Measurements from ENCODE around the gene C6orf132. TPM values are rescaled to one million over a fixed set of nuclear protein-coding genes. Genes with fewer than 3 reads are reported as not detected.

Gene C6orf132
- total RNA-seq, 1 donor from 2014 or later = 1.3 TPM

DNA sequence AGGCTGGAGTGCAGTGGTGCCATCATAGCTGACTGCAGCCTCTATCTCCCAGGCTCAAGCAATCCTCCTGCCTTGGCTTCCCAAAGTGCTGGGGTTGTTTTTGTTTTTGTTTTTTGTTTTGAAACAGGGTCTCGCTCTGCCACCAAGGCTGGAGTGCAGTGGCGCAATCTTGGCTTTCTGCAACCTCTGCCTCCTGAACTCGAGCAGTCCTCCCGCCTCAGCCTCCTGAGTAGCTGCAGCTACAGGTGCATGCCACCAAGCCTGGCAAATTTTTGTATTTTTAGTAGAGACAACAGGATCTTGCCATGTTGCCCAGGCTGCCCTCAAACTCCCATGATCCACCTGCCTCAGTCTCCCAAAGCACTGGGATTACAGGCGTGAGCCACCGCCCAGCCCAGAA lies 4.2 kb downstream of the C6orf132 start:
- TF ChIP-seq, protein P1, sequence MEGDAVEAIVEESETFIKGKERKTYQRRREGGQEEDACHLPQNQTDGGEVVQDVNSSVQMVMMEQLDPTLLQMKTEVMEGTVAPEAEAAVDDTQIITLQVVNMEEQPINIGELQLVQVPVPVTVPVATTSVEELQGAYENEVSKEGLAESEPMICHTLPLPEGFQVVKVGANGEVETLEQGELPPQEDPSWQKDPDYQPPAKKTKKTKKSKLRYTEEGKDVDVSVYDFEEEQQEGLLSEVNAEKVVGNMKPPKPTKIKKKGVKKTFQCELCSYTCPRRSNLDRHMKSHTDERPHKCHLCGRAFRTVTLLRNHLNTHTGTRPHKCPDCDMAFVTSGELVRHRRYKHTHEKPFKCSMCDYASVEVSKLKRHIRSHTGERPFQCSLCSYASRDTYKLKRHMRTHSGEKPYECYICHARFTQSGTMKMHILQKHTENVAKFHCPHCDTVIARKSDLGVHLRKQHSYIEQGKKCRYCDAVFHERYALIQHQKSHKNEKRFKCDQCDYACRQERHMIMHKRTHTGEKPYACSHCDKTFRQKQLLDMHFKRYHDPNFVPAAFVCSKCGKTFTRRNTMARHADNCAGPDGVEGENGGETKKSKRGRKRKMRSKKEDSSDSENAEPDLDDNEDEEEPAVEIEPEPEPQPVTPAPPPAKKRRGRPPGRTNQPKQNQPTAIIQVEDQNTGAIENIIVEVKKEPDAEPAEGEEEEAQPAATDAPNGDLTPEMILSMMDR (IDR thresholded peaks at IDR 0.05) = no peak
- H3K27ac ChIP-seq = no peak overlapping the region
- DNase-seq (ENCODE audit: low spot score in 2 of 2) = no peak
- no peaks in the 10 kb centered on the region for H3K9me3 ChIP-seq
- H3K36me3 ChIP-seq = no peaks in the 10 kb centered on the region
- intact Hi-C loops (cut with DNase I) = no loop called here
- H3K4me3 ChIP-seq = no peak overlapping the region
- peaks cover 0 to 8% of the 10 kb centered on the region in 2 donors for H3K4me1 ChIP-seq
- H3K27me3 ChIP-seq = no peaks in the 10 kb centered on the region

DNA sequence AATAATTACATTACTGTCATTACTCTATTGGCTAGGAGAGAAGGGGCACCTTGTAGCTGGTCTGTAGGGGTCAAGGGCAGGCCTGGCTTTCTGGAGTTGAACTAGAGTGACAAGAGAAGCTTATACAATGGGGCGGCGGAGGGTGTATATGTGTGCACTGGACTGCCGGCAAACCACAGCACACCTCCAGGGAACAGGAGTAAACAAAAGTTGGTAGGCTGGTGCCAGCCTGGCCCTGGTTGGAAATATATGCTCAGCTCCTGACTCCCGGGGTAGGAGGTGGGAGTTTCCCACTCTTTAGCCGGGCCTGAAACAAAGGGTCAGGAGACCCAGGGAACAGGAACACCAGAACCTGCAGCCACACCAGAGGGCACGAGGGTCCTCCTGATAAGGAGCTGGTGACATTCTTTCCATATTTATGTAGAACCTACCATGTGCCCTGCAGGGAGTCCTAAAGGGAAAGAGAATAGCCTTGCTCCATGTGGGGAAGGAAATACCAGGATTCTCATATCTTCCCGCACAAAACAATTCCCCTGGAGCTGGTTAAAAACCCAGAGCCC lies 5.1 kb downstream of the C6orf132 start:
- TF ChIP-seq, protein P1 (IDR thresholded peaks at IDR 0.05) = no peak
- DNase-seq (ENCODE audit: low spot score in 2 of 2) = no peak
- Histone ChIP-seq H3K9me3 (no peaks in the 10 kb centered on the region), H3K27ac (no peak overlapping the region), H3K4me1 (peaks cover 0 to 4% of the 10 kb centered on the region in 2 donors), H3K36me3 (no peaks in the 10 kb centered on the region), H3K4me3 (no peak overlapping the region), H3K27me3 (no peaks in the 10 kb centered on the region)
- intact Hi-C loops (cut with DNase I) = no loop called here

DNA sequence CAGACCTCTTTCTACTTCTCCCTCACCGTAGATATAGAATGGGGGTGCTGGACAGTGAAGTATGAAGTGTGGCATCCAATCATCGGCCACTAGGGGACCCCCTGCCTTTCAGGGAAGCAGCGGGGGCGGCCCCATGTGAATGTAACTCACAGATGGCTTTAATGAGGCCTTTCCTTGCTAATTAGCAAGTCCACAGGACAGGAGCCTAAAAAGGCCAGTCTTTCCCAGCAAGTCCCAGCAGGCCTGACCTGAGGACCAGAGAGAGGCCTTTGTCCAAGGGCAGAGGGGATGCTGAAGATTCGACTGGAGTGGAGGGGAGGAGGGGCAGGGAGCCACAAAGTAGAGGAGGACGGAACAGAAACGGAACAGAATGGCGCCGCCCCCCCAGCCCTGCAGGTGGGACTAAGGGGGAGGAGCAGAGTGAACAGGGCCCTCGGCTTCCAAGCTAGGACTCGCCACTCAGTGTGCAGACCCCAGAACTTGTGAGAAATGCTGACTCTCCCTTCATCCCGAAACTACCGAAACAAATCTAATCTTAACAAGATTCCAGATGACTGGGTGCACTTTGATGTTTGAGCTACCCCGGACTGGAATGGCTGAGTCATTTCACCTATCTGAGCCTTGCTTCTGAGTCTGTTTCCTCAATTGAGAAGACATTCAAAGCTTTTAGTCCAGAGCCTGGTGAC lies 5.8 kb downstream of the C6orf132 start:
- Histone ChIP-seq H3K27me3 (no peaks in the 10 kb centered on the region), H3K9me3 (no peaks in the 10 kb centered on the region), H3K4me1 (no peaks in the 10 kb centered on the region), H3K36me3 (no peaks in the 10 kb centered on the region), H3K4me3 (no peak overlapping the region), H3K27ac (no peak overlapping the region)
- intact Hi-C loops (cut with DNase I) = no loop called here
- TF ChIP-seq, protein P1 (IDR thresholded peaks at IDR 0.05) = no peak
- DNase-seq (ENCODE audit: low spot score in 2 of 2) = no peak

DNA sequence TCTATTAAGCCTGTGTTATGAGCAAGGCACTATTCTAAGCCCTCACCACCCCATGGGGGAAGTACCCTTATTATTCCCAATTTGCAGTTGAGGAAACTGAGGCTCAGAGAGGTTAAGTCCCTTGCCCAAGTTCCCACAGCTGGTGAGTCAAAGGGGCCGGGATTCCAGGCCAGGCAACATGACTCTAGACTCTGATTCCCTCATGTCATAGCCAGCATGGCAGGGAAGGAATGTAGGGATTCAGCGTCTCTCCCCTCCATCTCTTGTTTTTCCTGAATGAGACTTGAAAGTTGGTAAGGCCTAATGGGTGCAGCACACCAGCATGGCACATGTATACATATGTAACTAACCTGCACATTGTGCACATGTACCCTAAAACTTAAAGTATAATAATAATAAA lies 6.7 kb downstream of the C6orf132 start:
- H3K9me3 ChIP-seq = no peaks in the 10 kb centered on the region
- TF ChIP-seq, protein P1 (IDR thresholded peaks at IDR 0.05) = no peak
- no peak overlapping the region for H3K4me3 ChIP-seq
- no peak for DNase-seq (ENCODE audit: low spot score in 2 of 2)
- no peaks in the 10 kb centered on the region for H3K4me1 ChIP-seq
- H3K27me3 ChIP-seq = no peaks in the 10 kb centered on the region
- no peak overlapping the region for H3K27ac ChIP-seq
- intact Hi-C loops (cut with DNase I) = no loop called here
- H3K36me3 ChIP-seq = no peaks in the 10 kb centered on the region

DNA sequence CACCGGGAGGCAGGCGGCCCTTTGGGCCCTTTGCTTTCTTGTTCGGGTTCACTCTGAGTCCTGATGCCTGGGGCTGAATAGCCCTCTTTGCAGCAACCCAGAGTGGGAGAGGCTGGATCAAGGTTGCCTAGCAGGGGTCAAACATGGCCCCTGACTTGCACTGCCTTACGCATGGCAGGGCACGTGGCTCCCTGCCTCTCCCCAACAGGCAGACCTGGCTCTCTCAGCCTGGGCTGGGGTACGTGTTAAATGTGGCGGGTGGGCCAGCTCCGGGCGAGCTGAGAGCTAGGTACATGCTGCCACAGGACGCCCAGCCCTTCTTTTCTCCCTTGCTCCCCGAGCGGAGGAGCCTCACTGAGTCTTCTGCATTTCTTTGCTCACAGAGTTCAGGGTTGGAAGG lies 7.3 kb downstream of the C6orf132 start:
- TF ChIP-seq, protein P1 (IDR thresholded peaks at IDR 0.05) = no peak
- Histone ChIP-seq H3K36me3 (no peaks in the 10 kb centered on the region), H3K27me3 (no peaks in the 10 kb centered on the region), H3K4me1 (no peaks in the 10 kb centered on the region), H3K9me3 (no peaks in the 10 kb centered on the region), H3K27ac (no peak overlapping the region), H3K4me3 (no peak overlapping the region)
- intact Hi-C loops (cut with DNase I) = no loop called here
- no peak for DNase-seq (ENCODE audit: low spot score in 2 of 2)
